OCI-LY1 (cell line): ENCODE results near the gene UBE2G2.

Experiments
- CTCF ChIP-seq: fragments of 200-600 bp; sonication (generic), shearing (Covaris generic); IDR thresholded peaks from 2 replicates; pipeline ENCODE4 v1.5.1; 2017; ENCODE audit warnings: mild to moderate bottlenecking, antibody characterized with exemption, low read length, moderate library complexity, mixed read lengths
- EZH2 ChIP-seq: fragments of 200-600 bp; sonication (generic), shearing (Covaris generic); IDR thresholded peaks from 2 replicates; pipeline ENCODE4 v1.8.0; 2017; ENCODE audit warnings: borderline replicate concordance, mixed run types, mild to moderate bottlenecking, antibody characterized with exemption, low read length, moderate library complexity, mixed read lengths

- TF ChIP-seq EZH2 (no peak), CTCF (no peak)
These were observed 26.9 kb upstream of the UBE2G2 start for GRCh38 chr21:44828362-44829056.
